Islet precursor cell (in vitro differentiated cells): ENCODE results near the gene FH.

Experiments
- DNase-seq: peaks from one replicate; pipeline ENCODE4 v3.0.0-alpha.2; 2018

The FH gene

GRCh38 chr1:241520080-241520465 lies 518 bp upstream of the FH start:
- DNase-seq: no peak

DNA sequence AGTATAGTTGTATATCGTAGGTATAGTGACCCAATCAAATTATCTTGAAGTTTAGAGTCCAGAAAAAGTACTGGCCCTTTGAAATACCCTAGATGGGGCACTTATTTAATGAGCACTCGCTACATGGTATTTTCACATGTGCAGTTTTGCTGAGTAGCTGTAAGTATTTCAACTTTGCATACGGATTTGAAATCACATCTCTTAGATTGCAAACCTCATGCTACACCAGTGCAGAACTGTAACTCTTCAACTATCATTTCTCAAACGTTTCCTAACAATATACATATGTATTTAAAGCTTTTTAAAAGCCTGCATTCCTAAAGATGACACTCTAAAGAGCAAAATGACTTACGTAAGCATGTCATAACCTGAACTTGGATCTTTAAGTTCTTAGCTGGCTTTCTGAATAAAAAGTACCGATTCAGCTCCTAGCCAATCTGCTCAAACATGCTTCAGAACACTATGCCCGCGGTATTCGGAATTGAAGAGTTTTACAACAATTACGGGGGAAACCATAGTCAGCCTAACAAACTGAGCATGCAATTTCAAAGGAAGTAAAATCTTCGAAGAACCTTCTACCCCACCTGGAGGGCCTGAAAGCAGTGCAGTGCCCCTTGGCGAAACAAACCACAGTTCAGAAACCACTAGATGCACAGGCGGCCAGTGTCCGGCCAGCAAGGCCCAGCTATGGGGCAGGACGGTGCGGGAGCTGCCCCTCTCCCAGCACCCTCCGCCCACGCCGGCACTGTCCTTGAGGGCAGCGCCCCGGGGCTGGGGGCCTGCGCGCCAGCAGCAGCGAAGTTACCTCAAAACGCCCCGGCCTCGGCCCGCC lies 863 bp downstream of the FH start:
- DNase-seq: peak; percentile 72

GRCh38 chr1:241513378-241513777 lies 6.2 kb downstream of the FH start:
- DNase-seq: no peak

- DNase-seq: no peak
These were observed 12.2 kb downstream of the FH start for GRCh38 chr1:241507189-241507863.

GRCh38 chr1:241503444-241503843 lies 16.1 kb downstream of the FH start:
- no peak for DNase-seq

DNA sequence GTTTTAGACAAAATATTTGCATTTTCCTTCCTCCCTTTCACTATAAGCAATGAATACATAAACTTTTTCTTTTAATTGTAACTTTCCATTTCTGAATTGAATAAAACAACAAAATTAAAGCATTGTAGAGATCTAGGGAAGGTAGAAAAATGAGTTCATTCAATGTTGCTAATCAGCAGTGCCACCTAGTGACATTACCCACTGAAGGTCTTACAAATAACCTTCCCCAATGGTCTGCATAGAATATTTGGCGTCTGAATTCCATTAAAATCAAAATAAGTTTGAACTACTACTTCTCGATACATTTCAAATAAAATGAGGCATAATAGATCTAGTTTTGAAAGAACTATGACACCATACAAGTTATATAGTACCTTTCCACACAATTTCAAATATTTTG lies 19.6 kb downstream of the FH start:
- no peak for DNase-seq

DNA sequence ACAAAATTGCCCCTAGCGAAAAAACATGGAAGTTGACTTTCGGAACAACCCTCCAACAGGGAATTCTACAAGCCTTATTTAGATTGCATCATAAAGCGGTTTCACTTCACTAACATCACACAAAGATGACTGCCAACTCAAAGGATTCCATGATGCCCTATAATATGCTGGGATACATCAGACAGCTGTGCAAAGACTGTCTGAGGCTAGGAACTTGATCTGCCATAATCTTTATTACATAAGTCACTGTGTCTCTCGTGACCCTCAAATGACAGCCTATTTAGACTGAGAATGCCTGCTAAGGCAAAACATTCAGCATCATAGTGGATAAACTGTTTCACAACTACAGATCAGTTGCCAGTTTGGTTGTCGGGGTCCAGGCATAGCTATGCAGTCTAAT lies 23.8 kb downstream of the FH start:
- no peak for DNase-seq

- DNase-seq: no peak
These were observed 30.8 kb downstream of the FH start for GRCh38 chr1:241488739-241489138.

DNA sequence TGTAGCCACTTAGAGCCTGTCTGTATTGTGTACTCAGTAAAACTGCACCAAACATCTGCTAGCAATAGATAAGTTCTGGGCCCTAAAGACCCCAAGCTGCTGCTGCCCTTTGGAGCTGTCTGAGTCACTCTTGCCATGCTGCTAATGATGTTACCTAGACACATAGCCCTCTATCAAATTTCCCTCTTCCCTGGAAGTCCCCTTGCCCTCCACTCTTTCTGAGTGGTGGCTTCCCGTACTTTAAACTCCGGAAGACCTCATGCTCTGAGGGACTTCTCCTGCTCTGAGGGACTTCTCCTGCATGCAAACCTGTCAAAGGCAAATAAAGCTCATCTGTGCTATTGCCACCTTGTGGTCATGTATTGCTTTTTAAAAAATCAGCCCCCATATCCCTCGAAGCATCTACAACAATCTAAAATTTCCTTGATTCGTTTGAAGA lies 34.0 kb downstream of the FH start:
- no peak for DNase-seq

- DNase-seq: no peak
These were observed 34.4 kb downstream of the FH start for GRCh38 chr1:241485145-241485544.

GRCh38 chr1:241482761-241483250 lies 36.7 kb downstream of the FH start:
- DNase-seq: no peak

DNA sequence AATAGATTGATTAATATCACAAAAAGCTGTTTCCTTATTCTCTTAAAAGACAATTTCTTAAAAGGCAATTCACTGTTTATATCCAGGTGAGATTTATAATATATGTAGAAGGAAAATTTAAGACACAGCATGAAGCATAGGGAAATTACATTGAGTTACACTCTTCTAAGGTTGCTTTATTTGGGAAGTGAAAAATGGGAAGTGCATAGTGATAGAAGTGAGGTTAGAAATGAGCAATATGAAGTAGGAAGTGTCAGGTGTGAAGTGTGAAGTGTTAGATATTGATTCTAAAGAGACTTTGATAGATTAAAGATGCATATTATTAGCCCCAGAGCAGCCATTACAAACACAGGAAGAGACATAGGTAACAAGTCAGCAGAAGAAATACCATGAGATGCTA lies 40.3 kb downstream of the FH start:
- DNase-seq: no peak

- no peak for DNase-seq
These were observed 43.9 kb downstream of the FH start for GRCh38 chr1:241475671-241476070.

- DNase-seq: no peak
These were observed 46.5 kb downstream of the FH start for GRCh38 chr1:241473026-241473425.

GRCh38 chr1:241470908-241471590 lies 48.5 kb downstream of the FH start:
- DNase-seq: no peak

GRCh38 chr1:241470361-241470760 lies 49.2 kb downstream of the FH start:
- no peak for DNase-seq

DNA sequence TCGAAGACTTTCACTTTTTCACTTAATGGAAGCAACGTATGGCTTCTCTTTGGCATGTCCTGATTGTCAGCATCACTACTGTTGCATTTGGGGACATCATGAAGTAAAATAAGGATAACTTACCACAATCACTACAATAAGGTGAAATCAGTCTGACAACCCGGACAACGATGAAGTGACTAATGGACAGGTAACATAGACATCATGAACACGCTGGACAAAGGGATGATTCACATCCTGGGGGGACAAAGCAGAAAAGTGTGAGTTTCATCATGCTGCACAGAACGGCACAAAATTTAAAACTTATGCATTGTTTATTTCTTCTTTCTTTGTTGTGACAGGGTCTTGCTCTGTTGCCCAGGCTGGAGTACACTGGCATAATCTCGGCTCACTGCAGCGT lies 53.9 kb downstream of the FH start:
- no peak for DNase-seq

- DNase-seq: no peak
These were observed 54.6 kb downstream of the FH start for GRCh38 chr1:241464985-241465384.

- no peak for DNase-seq
These were observed 57.2 kb downstream of the FH start for GRCh38 chr1:241462391-241462790.

DNA sequence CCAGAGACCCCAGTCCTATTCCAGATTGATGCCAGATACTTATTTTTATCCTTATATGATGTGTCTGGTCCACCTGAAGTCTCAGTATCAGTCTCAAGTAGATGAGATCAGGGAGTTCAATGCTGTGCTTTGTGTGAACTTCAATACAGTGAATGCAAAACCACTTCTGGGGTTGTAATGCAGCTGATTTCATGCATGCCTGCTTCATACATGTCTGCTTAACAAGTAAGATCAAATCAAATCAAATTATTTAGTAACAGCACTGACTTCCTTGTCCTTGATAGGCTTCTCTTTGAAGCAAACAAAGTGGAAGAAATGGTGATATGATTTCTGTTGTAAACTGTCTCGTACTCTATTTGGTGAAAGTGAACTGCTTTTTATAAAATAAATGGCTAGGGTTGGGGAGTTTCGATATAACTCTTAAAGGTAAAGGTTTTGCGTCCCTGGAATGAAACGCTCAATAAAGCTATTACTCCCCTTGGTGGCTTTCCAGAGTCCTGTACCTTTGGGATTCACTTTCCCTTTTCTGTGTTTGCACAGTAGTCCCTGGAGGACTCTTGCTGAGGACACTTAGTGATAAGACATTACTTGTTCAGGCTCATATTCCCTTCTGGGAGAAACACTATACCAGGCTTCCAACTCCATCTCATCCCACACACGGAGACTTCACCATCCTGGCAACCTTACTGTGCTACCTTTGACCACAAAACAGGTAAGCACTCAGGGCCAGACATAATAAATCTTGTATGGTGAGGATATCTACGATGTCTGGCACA lies 59.3 kb downstream of the FH start:
- DNase-seq: no peak

GRCh38 chr1:241459186-241459802 lies 60.3 kb downstream of the FH start:
- no peak for DNase-seq

DNA sequence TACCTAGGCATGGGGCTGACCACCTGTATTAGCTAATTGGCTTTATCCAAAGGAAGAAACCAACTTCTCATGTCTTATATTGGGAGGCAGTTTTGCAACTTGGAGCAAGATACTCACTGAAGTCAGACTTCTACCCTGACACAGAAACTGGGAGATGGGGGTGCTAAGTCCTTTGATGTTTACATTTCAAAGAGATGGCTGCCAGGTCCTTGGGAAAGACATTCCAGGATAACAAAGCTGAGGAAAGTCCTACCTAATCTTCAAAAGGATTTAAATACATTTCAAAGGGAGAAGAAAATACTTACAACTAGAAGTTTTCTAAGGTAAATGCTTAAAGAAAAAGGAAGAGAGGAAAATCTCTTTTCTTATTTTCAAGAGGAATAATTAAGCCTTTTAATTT lies 62.1 kb downstream of the FH start:
- DNase-seq: no peak

- no peak for DNase-seq
These were observed 62.8 kb downstream of the FH start for GRCh38 chr1:241456743-241457142.
